ENCODE results near the gene PANK2. TPM values are rescaled to one million over a fixed set of nuclear protein-coding genes. Genes with fewer than 3 reads are reported as not detected.

The PANK2 gene
- total and polyA plus RNA-seq, 2 experiments from 2014 or later = 36.1 to 72.0 TPM

DNA sequence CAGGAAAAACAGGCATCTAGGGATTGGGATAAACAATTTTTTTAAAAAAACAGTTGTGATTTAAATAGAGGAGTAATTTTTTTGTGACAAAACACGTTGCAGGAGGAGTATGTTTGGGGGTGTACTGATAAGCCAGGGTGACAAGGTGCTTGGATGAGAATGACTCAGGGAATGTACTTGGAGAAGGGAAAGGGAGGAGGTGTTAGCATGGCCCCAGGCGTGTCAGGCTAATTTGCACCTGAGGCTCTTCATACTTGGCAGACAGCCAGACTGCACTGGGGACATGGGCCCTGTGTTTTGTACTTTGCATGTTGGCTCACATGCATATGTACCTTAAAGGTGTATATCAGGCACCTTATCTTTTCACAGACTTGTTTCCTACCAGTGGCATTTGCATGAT, 22.8 kb downstream of the PANK2 start (continued):
- TF ChIP-seq, protein P1, sequence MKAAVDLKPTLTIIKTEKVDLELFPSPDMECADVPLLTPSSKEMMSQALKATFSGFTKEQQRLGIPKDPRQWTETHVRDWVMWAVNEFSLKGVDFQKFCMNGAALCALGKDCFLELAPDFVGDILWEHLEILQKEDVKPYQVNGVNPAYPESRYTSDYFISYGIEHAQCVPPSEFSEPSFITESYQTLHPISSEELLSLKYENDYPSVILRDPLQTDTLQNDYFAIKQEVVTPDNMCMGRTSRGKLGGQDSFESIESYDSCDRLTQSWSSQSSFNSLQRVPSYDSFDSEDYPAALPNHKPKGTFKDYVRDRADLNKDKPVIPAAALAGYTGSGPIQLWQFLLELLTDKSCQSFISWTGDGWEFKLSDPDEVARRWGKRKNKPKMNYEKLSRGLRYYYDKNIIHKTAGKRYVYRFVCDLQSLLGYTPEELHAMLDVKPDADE (IDR thresholded peaks at IDR 0.05) = no peak
- TF ChIP-seq JUNB (IDR thresholded peaks at IDR 0.05; ENCODE audit: unreplicated experiment) (no peak), EZH2phosphoT487 (IDR thresholded peaks at IDR 0.05; ENCODE audit: unreplicated experiment) (no peak), EZH2 (IDR thresholded peaks at IDR 0.05; ENCODE audit: low read depth, unreplicated experiment) (no peak)

DNA sequence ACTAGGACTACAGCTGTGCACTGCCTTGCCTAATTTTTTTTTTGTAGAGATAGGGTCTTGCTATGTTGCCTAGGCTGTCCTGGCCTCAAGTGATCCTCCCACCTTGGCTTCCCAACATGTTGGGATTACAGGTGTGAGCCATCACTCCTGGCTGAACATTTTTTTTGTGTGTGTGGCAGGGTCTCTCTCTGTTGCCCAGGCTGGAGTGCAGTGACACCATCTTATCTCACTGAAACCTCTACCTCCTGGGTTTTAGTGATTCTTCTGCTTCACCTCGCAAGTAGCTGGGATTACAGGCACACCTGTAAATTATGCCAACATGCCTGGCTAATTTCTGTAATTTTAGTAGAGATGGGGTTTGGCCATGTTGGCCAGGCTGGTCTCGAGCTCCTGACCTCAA, 25.3 kb downstream of the PANK2 start:
- peaks cover 8% of the 10 kb centered on the region for H3K27me3 Mint-ChIP-seq (ENCODE audit: insufficient read depth, low read depth, poor library complexity)
- H3K9me2 ChIP-seq (ENCODE audit: insufficient read depth) = no peaks in the 10 kb centered on the region
- no peak overlapping the region for H3K4me3 ChIP-seq
- no peak overlapping the region for H3K4me2 ChIP-seq
- no peaks in the 10 kb centered on the region for H3K9me3 Mint-ChIP-seq
- no peaks in the 10 kb centered on the region for H3K4me1 ChIP-seq (ENCODE audit: insufficient read depth)
- H3K4me1 Mint-ChIP-seq = no peaks in the 10 kb centered on the region
- no peak overlapping the region for H3K4me3 Mint-ChIP-seq
- H3K27ac Mint-ChIP-seq = peak overlapping the region; percentile 90; the same call in 1 of the 2 replicates
- 0 out of 2 replicates have a peak overlapping the region, but pooled peaks have one; percentile 19 for H3K27ac ChIP-seq (ENCODE audit: low read depth)
- peaks cover 75% of the 10 kb centered on the region for H3K36me3 ChIP-seq (ENCODE audit: insufficient read depth)
- no peak overlapping the region for H2AFZ ChIP-seq
- H3K27me3 ChIP-seq (ENCODE audit: insufficient read depth) = no peaks in the 10 kb centered on the region
- H4K20me1 ChIP-seq (replicated peaks; ENCODE audit: insufficient read depth) = peaks cover 90% of the 10 kb centered on the region
- H3K79me2 ChIP-seq (replicated peaks; ENCODE audit: insufficient read depth) = peaks cover 98% of the 10 kb centered on the region
- DNase-seq (ENCODE audit: low spot score) = no peak
- ATAC-seq = no peak
- peaks cover 95% of the 10 kb centered on the region for H3K36me3 Mint-ChIP-seq (ENCODE audit: low read depth)
- H3F3A ChIP-seq (replicated peaks; ENCODE audit: low read depth) = peaks cover 28% of the 10 kb centered on the region; the same call in 1 of the 2 replicates
- TF ChIP-seq ZNF331 (CRISPR knock-in tag; IDR thresholded peaks at IDR 0.05; ENCODE audit: low read depth) (no peak), JUNB (IDR thresholded peaks at IDR 0.05; ENCODE audit: unreplicated experiment) (no peak), NANOG (IDR thresholded peaks at IDR 0.05; ENCODE audit: borderline replicate concordance) (no peak), CREB1 (CRISPR knock-in tag; IDR thresholded peaks at IDR 0.05; ENCODE audit: low read depth) (no peak), POLR2AphosphoS5 (IDR thresholded peaks at IDR 0.05; ENCODE audit: low read depth) (no peak), EZH2 (IDR thresholded peaks at IDR 0.05; ENCODE audit: low read depth, unreplicated experiment) (no peak), EZH2phosphoT487 (IDR thresholded peaks at IDR 0.05; ENCODE audit: unreplicated experiment) (no peak)
- TF ChIP-seq, protein P2, sequence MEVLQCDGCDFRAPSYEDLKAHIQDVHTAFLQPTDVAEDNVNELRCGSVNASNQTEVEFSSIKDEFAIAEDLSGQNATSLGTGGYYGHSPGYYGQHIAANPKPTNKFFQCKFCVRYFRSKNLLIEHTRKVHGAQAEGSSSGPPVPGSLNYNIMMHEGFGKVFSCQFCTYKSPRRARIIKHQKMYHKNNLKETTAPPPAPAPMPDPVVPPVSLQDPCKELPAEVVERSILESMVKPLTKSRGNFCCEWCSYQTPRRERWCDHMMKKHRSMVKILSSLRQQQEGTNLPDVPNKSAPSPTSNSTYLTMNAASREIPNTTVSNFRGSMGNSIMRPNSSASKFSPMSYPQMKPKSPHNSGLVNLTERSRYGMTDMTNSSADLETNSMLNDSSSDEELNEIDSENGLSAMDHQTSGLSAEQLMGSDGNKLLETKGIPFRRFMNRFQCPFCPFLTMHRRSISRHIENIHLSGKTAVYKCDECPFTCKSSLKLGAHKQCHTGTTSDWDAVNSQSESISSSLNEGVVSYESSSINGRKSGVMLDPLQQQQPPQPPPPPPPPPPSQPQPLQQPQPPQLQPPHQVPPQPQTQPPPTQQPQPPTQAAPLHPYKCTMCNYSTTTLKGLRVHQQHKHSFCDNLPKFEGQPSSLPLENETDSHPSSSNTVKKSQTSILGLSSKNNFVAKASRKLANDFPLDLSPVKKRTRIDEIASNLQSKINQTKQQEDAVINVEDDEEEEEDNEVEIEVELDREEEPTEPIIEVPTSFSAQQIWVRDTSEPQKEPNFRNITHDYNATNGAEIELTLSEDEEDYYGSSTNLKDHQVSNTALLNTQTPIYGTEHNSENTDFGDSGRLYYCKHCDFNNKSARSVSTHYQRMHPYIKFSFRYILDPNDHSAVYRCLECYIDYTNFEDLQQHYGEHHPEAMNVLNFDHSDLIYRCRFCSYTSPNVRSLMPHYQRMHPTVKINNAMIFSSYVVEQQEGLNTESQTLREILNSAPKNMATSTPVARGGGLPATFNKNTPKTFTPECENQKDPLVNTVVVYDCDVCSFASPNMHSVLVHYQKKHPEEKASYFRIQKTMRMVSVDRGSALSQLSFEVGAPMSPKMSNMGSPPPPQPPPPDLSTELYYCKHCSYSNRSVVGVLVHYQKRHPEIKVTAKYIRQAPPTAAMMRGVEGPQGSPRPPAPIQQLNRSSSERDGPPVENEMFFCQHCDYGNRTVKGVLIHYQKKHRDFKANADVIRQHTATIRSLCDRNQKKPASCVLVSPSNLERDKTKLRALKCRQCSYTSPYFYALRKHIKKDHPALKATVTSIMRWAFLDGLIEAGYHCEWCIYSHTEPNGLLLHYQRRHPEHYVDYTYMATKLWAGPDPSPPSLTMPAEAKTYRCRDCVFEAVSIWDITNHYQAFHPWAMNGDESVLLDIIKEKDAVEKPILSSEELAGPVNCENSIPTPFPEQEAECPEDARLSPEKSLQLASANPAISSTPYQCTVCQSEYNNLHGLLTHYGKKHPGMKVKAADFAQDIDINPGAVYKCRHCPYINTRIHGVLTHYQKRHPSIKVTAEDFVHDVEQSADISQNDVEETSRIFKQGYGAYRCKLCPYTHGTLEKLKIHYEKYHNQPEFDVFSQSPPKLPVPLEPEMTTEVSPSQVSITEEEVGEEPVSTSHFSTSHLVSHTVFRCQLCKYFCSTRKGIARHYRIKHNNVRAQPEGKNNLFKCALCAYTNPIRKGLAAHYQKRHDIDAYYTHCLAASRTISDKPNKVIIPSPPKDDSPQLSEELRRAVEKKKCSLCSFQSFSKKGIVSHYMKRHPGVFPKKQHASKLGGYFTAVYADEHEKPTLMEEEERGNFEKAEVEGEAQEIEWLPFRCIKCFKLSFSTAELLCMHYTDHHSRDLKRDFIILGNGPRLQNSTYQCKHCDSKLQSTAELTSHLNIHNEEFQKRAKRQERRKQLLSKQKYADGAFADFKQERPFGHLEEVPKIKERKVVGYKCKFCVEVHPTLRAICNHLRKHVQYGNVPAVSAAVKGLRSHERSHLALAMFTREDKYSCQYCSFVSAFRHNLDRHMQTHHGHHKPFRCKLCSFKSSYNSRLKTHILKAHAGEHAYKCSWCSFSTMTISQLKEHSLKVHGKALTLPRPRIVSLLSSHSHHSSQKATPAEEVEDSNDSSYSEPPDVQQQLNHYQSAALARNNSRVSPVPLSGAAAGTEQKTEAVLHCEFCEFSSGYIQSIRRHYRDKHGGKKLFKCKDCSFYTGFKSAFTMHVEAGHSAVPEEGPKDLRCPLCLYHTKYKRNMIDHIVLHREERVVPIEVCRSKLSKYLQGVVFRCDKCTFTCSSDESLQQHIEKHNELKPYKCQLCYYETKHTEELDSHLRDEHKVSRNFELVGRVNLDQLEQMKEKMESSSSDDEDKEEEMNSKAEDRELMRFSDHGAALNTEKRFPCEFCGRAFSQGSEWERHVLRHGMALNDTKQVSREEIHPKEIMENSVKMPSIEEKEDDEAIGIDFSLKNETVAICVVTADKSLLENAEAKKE (CRISPR knock-in tag; IDR thresholded peaks at IDR 0.05) = no peak
- TF ChIP-seq, protein P1 (IDR thresholded peaks at IDR 0.05) = no peak
- TF ChIP-seq, protein P3, sequence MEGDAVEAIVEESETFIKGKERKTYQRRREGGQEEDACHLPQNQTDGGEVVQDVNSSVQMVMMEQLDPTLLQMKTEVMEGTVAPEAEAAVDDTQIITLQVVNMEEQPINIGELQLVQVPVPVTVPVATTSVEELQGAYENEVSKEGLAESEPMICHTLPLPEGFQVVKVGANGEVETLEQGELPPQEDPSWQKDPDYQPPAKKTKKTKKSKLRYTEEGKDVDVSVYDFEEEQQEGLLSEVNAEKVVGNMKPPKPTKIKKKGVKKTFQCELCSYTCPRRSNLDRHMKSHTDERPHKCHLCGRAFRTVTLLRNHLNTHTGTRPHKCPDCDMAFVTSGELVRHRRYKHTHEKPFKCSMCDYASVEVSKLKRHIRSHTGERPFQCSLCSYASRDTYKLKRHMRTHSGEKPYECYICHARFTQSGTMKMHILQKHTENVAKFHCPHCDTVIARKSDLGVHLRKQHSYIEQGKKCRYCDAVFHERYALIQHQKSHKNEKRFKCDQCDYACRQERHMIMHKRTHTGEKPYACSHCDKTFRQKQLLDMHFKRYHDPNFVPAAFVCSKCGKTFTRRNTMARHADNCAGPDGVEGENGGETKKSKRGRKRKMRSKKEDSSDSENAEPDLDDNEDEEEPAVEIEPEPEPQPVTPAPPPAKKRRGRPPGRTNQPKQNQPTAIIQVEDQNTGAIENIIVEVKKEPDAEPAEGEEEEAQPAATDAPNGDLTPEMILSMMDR (conservative IDR thresholded peaks at IDR 0.05; ENCODE audit: low read depth in 2 of 2) = no peak
- TF ChIP-seq, protein P4, sequence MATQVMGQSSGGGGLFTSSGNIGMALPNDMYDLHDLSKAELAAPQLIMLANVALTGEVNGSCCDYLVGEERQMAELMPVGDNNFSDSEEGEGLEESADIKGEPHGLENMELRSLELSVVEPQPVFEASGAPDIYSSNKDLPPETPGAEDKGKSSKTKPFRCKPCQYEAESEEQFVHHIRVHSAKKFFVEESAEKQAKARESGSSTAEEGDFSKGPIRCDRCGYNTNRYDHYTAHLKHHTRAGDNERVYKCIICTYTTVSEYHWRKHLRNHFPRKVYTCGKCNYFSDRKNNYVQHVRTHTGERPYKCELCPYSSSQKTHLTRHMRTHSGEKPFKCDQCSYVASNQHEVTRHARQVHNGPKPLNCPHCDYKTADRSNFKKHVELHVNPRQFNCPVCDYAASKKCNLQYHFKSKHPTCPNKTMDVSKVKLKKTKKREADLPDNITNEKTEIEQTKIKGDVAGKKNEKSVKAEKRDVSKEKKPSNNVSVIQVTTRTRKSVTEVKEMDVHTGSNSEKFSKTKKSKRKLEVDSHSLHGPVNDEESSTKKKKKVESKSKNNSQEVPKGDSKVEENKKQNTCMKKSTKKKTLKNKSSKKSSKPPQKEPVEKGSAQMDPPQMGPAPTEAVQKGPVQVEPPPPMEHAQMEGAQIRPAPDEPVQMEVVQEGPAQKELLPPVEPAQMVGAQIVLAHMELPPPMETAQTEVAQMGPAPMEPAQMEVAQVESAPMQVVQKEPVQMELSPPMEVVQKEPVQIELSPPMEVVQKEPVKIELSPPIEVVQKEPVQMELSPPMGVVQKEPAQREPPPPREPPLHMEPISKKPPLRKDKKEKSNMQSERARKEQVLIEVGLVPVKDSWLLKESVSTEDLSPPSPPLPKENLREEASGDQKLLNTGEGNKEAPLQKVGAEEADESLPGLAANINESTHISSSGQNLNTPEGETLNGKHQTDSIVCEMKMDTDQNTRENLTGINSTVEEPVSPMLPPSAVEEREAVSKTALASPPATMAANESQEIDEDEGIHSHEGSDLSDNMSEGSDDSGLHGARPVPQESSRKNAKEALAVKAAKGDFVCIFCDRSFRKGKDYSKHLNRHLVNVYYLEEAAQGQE (IDR thresholded peaks at IDR 0.05; ENCODE audit: unreplicated experiment) = no peak

Data from GM23338 (cell line).